Measurements from ENCODE around the gene FREY1. TPM values are rescaled to one million over a fixed set of nuclear protein-coding genes. Genes with fewer than 3 reads are reported as not detected.

The FREY1 gene
- total RNA-seq, 1 experiment from 2014 or later = 1.4 TPM

GRCh38 chr11:45858751-45859398 is 48.2 kb downstream of the FREY1 start:
- Histone ChIP-seq H3K27ac (ENCODE audit: low read length) (no peak overlapping the region), H3K4me1 (ENCODE audit: control insufficient read depth, insufficient read depth, low read length) (no peaks in the 10 kb centered on the region; the same call in 1 of the 2 replicates), H3K36me3 (ENCODE audit: control insufficient read depth, insufficient read depth, low read length) (peaks cover 7% of the 10 kb centered on the region; the same call in 1 of the 2 replicates), H3K27me3 (ENCODE audit: control insufficient read depth, insufficient read depth, low read length) (no peaks in the 10 kb centered on the region), H3K4me3 (ENCODE audit: low read depth in 2 of 2, low read length in 2 of 2) (no peak overlapping the region), H3K9me3 (ENCODE audit: control insufficient read depth, insufficient read depth, low read depth, low read length) (no peaks in the 10 kb centered on the region)
- TF ChIP-seq POLR2AphosphoS5 (IDR thresholded peaks at IDR 0.05; ENCODE audit: low read depth, low read length) (no peak), SIN3A (IDR thresholded peaks at IDR 0.05; ENCODE audit: borderline replicate concordance, insufficient read depth, low read depth, low read length) (no peak), REST (IDR thresholded peaks at IDR 0.05; ENCODE audit: insufficient read depth in 1 of 2, low read depth in 2 of 2, low read length in 1 of 2) (no peak), TCF7L2 (IDR thresholded peaks at IDR 0.05; ENCODE audit: low read depth, low read length) (no peak), CTCF (IDR thresholded peaks at IDR 0.05) (no peak)
- intact Hi-C loops (cut with micrococcal nuclease; ENCODE audit: unreplicated experiment) = no loop called here
- in situ Hi-C loops (cut with HindIII; ENCODE audit: low pct_unique_long_range_greater_than_20kb, low sequenced_read_pairs) = no loop called here
- ChIA-PET POLR2A (no interaction called here), CTCF (interaction anchor here (0.7 kb wide), 1 partner anchor 13 kb away, joined by 4 read pairs; no protein-coding TSS in a partner anchor)
- no TSS peak for BruUV-seq (replicated peaks)
- DNase-seq (ENCODE audit: low read depth, low spot score) (no peak), ATAC-seq (no peak)

- Histone ChIP-seq H3K4me1 (ENCODE audit: control insufficient read depth, insufficient read depth, low read length) (no peaks in the 10 kb centered on the region; the same call in 1 of the 2 replicates), H3K4me3 (ENCODE audit: low read depth in 2 of 2, low read length in 2 of 2) (no peak overlapping the region), H3K27ac (ENCODE audit: low read length) (no peak overlapping the region), H3K9me3 (ENCODE audit: control insufficient read depth, insufficient read depth, low read depth, low read length) (no peaks in the 10 kb centered on the region), H3K36me3 (ENCODE audit: control insufficient read depth, insufficient read depth, low read length) (peaks cover 7% of the 10 kb centered on the region; the same call in 1 of the 2 replicates), H3K27me3 (ENCODE audit: control insufficient read depth, insufficient read depth, low read length) (no peaks in the 10 kb centered on the region)
- no peak for ATAC-seq
- POLR2A ChIA-PET = no interaction called here
- CTCF ChIA-PET = no interaction called here
- TF ChIP-seq REST (IDR thresholded peaks at IDR 0.05; ENCODE audit: insufficient read depth in 1 of 2, low read depth in 2 of 2, low read length in 1 of 2) (no peak), POLR2AphosphoS5 (IDR thresholded peaks at IDR 0.05; ENCODE audit: low read depth, low read length) (no peak), TCF7L2 (IDR thresholded peaks at IDR 0.05; ENCODE audit: low read depth, low read length) (no peak), CTCF (IDR thresholded peaks at IDR 0.05) (no peak), SIN3A (IDR thresholded peaks at IDR 0.05; ENCODE audit: borderline replicate concordance, insufficient read depth, low read depth, low read length) (no peak)
- no TSS peak for BruUV-seq (replicated peaks)
- intact Hi-C loops (cut with micrococcal nuclease; ENCODE audit: unreplicated experiment) = no loop called here
- in situ Hi-C loops (cut with HindIII; ENCODE audit: low pct_unique_long_range_greater_than_20kb, low sequenced_read_pairs) = no loop called here
- no peak for DNase-seq (ENCODE audit: low read depth, low spot score)
These were observed 49.1 kb downstream of the FREY1 start for GRCh38 chr11:45857961-45858474.
